WI38 (cell line): Measurements from ENCODE around the gene PLEKHG4B.

Experiments
- H3K4me3 ChIP-seq: 2 replicates; pipeline ENCODE4 v1.5.1; 2011; ENCODE audit warnings: low read depth, mild to moderate bottlenecking, control low read depth, low read length
- CTCF ChIP-seq: IDR thresholded peaks from 2 replicates; pipeline ENCODE4 v1.5.1; 2012; ENCODE audit warnings: low read depth, mild to moderate bottlenecking, control low read depth, low read length

The PLEKHG4B gene

GRCh38 chr5:77957-78804 is 13.8 kb upstream of the PLEKHG4B start:
- peak; percentile 55; the same call in 1 of the 2 replicates for TF ChIP-seq CTCF

GRCh38 chr5:78805-79149 is 13.2 kb upstream of the PLEKHG4B start:
- H3K4me3 ChIP-seq: no peak overlapping the region
- no peak for TF ChIP-seq CTCF

More at GRCh38 chr5:77957-78804, 13.8 kb upstream of the PLEKHG4B start:
- H3K4me3 ChIP-seq: no peak overlapping the region

GRCh38 chr5:79263-79662 is 12.7 kb upstream of the PLEKHG4B start:
- TF ChIP-seq CTCF: no peak
- H3K4me3 ChIP-seq: no peak overlapping the region

- no peak for TF ChIP-seq CTCF
- no peak overlapping the region for H3K4me3 ChIP-seq
Observed at GRCh38 chr5:79821-80220, 12.1 kb upstream of the PLEKHG4B start.

- no peak overlapping the region for H3K4me3 ChIP-seq
- no peak for TF ChIP-seq CTCF
Observed at GRCh38 chr5:81391-82021, 10.5 kb upstream of the PLEKHG4B start.

GRCh38 chr5:82097-82496 is 9.9 kb upstream of the PLEKHG4B start:
- H3K4me3 ChIP-seq: no peak overlapping the region
- no peak for TF ChIP-seq CTCF

GRCh38 chr5:82570-82969 is 9.4 kb upstream of the PLEKHG4B start:
- no peak overlapping the region for H3K4me3 ChIP-seq
- TF ChIP-seq CTCF: no peak
